Keratinocyte (primary cell): ENCODE results near the gene SSNA1. TPM values are rescaled to one million over a fixed set of nuclear protein-coding genes. Genes with fewer than 3 reads are reported as not detected.

ENCODE experiments used
- DNase-seq: peaks from one replicate; pipeline ENCODE4 v3.0.0-alpha.2; 2011; ENCODE audit warnings: low read depth, missing footprints, low spot score
- FAIRE-seq: peaks from 2 replicates; lab custom pipeline; 2011; peaks lifted over from hg19 to GRCh38; lab: Jason Lieb, UNC
- H2AFZ ChIP-seq: 2 replicates; pipeline ENCODE4 v1.6.0; 2012; ENCODE audit warnings: low read length, control low read depth, inconsistent platforms; ENCODE audit not compliant: control insufficient read depth
- H3K27ac ChIP-seq: 2 replicates; pipeline ENCODE4 v1.5.1; 2011; ENCODE audit warnings: low read length; ENCODE audit not compliant: control insufficient read depth, insufficient read depth
- H3K27me3 ChIP-seq: 3 replicates; pipeline ENCODE4 v1.6.0; 2011; ENCODE audit warnings: low read length; ENCODE audit not compliant: control insufficient read depth, insufficient read depth; ENCODE audit errors: extremely low read depth
- H3K36me3 ChIP-seq, 2 experiments: 2 replicates in 1 of 2; 3 replicates in 1 of 2; pipeline ENCODE4 v1.5.1; 2011; ENCODE audit warnings: low read length in 2 of 2, mild to moderate bottlenecking in 1 of 2; ENCODE audit not compliant: control insufficient read depth in 2 of 2, insufficient read depth in 2 of 2; ENCODE audit errors: extremely low read depth in 1 of 2
- H3K4me1 ChIP-seq: 3 replicates; pipeline ENCODE4 v1.5.1; 2011; ENCODE audit warnings: low read length; ENCODE audit not compliant: control insufficient read depth, insufficient read depth; ENCODE audit errors: extremely low read depth
- H3K4me2 ChIP-seq: 3 replicates; pipeline ENCODE4 v1.6.0; 2011; ENCODE audit warnings: low read depth, low read length; ENCODE audit not compliant: control insufficient read depth, insufficient read depth; ENCODE audit errors: extremely low read depth
- H3K4me3 ChIP-seq, 3 experiments: fragments of 200-600 bp in 1 of 3; sonication (generic) in 1 of 3; 2 replicates in 2 of 3; 3 replicates in 1 of 3; pipeline ENCODE4 v1.5.1; 2011 to 2016; ENCODE audit warnings: low read length in 3 of 3, mild to moderate bottlenecking in 3 of 3, control low read depth in 2 of 3, inconsistent platforms in 1 of 3, low read depth in 1 of 3, mixed read lengths in 1 of 3, mixed run types in 1 of 3, moderate library complexity in 1 of 3; ENCODE audit not compliant: control insufficient read depth in 2 of 3, insufficient read depth in 2 of 3; ENCODE audit errors: extremely low read depth in 1 of 3
- H3K79me2 ChIP-seq: 2 replicates; pipeline ENCODE4 v1.6.0; 2012; ENCODE audit warnings: low read length; ENCODE audit not compliant: control insufficient read depth, insufficient read depth
- H3K9ac ChIP-seq: 3 replicates; pipeline ENCODE4 v1.6.0; 2011; ENCODE audit warnings: low read length; ENCODE audit not compliant: control insufficient read depth, insufficient read depth; ENCODE audit errors: extremely low read depth
- H3K9me1 ChIP-seq: 3 replicates; pipeline ENCODE4 v1.6.0; 2011; ENCODE audit warnings: low read length; ENCODE audit not compliant: control insufficient read depth, insufficient read depth; ENCODE audit errors: extremely low read depth
- H3K9me3 ChIP-seq: 2 replicates; pipeline ENCODE4 v1.5.1; 2012; ENCODE audit warnings: low read depth, low read length; ENCODE audit not compliant: control insufficient read depth
- H4K20me1 ChIP-seq: 3 replicates; pipeline ENCODE4 v1.6.0; 2011; ENCODE audit warnings: low read length; ENCODE audit not compliant: control insufficient read depth, insufficient read depth; ENCODE audit errors: extremely low read depth
- CTCF ChIP-seq, 3 experiments: IDR thresholded peaks in 1 of 3; conservative IDR thresholded peaks in 1 of 3; optimal IDR thresholded peaks in 1 of 3; 2 replicates in 2 of 3; 3 replicates in 1 of 3; pipeline versions ENCODE3 to v1.5.1; 2011; ENCODE audit warnings: low read length in 3 of 3, mild to moderate bottlenecking in 3 of 3, moderate library complexity in 2 of 3, control low read depth in 1 of 3, inconsistent platforms in 1 of 3; ENCODE audit not compliant: insufficient read depth in 2 of 3; ENCODE audit errors: extremely low read depth in 1 of 3
- EZH2 ChIP-seq: IDR thresholded peaks from one replicate; pipeline ENCODE4 v1.6.1; 2012; ENCODE audit warnings: inconsistent platforms, mild to moderate bottlenecking, low read length, moderate library complexity
- dilution Hi-C: fragments of 300-500 bp; cut with MboI; formaldehyde crosslinking; loops from one replicate; pipeline ENCODE4 v1.7.0; 2020; ENCODE audit warnings: low sequenced_read_pairs; ENCODE audit not compliant: extremely low pct_ligation_motif_present
- polyA plus RNA-seq, 5 experiments: library from polyadenylated mRNA; depleted of rRNA in 3 of 5; stranded (reverse) in 3 of 5; stranded (forward) in 1 of 5; unstranded in 1 of 5; fragments of >200 nt; gene quantifications; 1 replicate in 1 of 5; 2 replicates in 3 of 5; 3 replicates in 1 of 5; pipeline versions ENCODE4 v1.2.1 to v1.2.3, GENCODE V29; 2011 to 2012; ENCODE audit warnings: missing spikeins in 2 of 5, low read depth in 1 of 5, low replicate concordance in 1 of 5

Gene SSNA1
- polyA plus RNA-seq, 1 donor (not counting 4 experiments of a cell fraction or from before 2014, with no cell fraction given) = 45.3 TPM

DNA sequence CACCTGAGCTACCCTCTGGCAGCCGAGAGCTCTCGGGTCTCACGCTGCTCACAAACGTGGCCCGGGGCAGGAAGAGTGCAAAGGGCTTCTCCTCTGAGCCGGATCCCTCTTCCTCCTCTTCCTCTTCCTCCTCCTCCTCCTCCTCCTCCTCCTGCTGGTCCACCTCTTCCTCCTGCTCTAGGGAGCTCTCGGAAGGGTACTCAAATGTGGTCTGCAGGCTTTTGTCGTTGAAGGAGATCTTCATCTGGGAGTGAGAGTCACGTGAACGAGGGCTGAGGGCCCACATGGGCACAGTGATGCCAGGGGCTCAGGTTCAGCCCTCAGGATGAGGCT, 3.9 kb downstream of the SSNA1 start:
- peaks cover 27% of the 10 kb centered on the region for H3K79me2 ChIP-seq
- H3K4me1 ChIP-seq = peaks cover 30% of the 10 kb centered on the region
- H3K4me3 ChIP-seq = no peak overlapping the region
- H4K20me1 ChIP-seq = peaks cover 5% of the 10 kb centered on the region
- H3K9me3 ChIP-seq = no peaks in the 10 kb centered on the region
- DNase-seq (no peak), FAIRE-seq (no peak)
- H3K36me3 ChIP-seq = peaks cover 9 to 13% of the 10 kb centered on the region in 2 experiments
- H3K9me1 ChIP-seq = peaks cover 3% of the 10 kb centered on the region
- H2AFZ ChIP-seq = no peak overlapping the region
- H3K27me3 ChIP-seq = peaks cover 3% of the 10 kb centered on the region
- no peak overlapping the region for H3K27ac ChIP-seq
- H3K9ac ChIP-seq = no peak overlapping the region
- no peak for TF ChIP-seq EZH2
- no peak for TF ChIP-seq CTCF (optimal IDR thresholded peaks at IDR 0.05 in 1 of 3, IDR thresholded peaks at IDR 0.05 in 1 of 3, conservative IDR thresholded peaks at IDR 0.05 in 1 of 3; ENCODE audit: extremely low read depth in 1 of 3, insufficient read depth in 2 of 3, low read length in 3 of 3)
- H3K4me2 ChIP-seq = no peak overlapping the region
- dilution Hi-C loops = no loop called here

GRCh38 chr9:137192859-137193258, 4.4 kb downstream of the SSNA1 start:
- Histone ChIP-seq H2AFZ (no peak overlapping the region), H3K9me1 (peaks cover 3% of the 10 kb centered on the region), H3K79me2 (peaks cover 22% of the 10 kb centered on the region), H4K20me1 (peaks cover 7% of the 10 kb centered on the region), H3K4me3 (no peak overlapping the region), H3K27me3 (peaks cover 3% of the 10 kb centered on the region), H3K27ac (no peak overlapping the region), H3K9me3 (no peaks in the 10 kb centered on the region), H3K9ac (no peak overlapping the region), H3K36me3 (peaks cover 9 to 13% of the 10 kb centered on the region in 2 experiments), H3K4me1 (peaks cover 29% of the 10 kb centered on the region), H3K4me2 (no peak overlapping the region)
- DNase-seq (no peak), FAIRE-seq (no peak)
- TF ChIP-seq CTCF (optimal IDR thresholded peaks at IDR 0.05 in 1 of 3, IDR thresholded peaks at IDR 0.05 in 1 of 3, conservative IDR thresholded peaks at IDR 0.05 in 1 of 3; ENCODE audit: extremely low read depth in 1 of 3, insufficient read depth in 2 of 3, low read length in 3 of 3) = no peak
- dilution Hi-C loops = no loop called here
